Mesendoderm (in vitro differentiated cells): ENCODE results near the gene TNFRSF6B.

ENCODE experiments used
- DNase-seq: peaks from one replicate; pipeline ENCODE4 v3.0.0; 2013
- H2AK5ac ChIP-seq: 2 replicates; pipeline ENCODE4 v1.6.1; 2013; ENCODE audit warnings: low read length, inconsistent platforms
- H2BK120ac ChIP-seq: 2 replicates; pipeline ENCODE4 v1.6.1; 2013; ENCODE audit warnings: low read depth, mild to moderate bottlenecking, low read length, moderate library complexity, mixed read lengths
- H2BK15ac ChIP-seq: replicated peaks from 2 replicates; pipeline ENCODE4 v1.6.1; 2013; ENCODE audit warnings: low read depth, mild to moderate bottlenecking, moderate library complexity
- H2BK5ac ChIP-seq: 2 replicates; pipeline ENCODE4 v1.6.1; 2013; ENCODE audit warnings: low read length, inconsistent platforms
- H3K18ac ChIP-seq: 2 replicates; pipeline ENCODE4 v1.6.1; 2013; ENCODE audit warnings: mild to moderate bottlenecking, low read length, mixed read lengths
- H3K23ac ChIP-seq: one replicate; pipeline ENCODE4 v1.6.1; 2013; ENCODE audit warnings: low read length
- H3K27ac ChIP-seq: 2 replicates; pipeline ENCODE4 v1.5.1; 2013; ENCODE audit warnings: low read depth, mild to moderate bottlenecking, inconsistent platforms, low read length, moderate library complexity
- H3K27me3 ChIP-seq: 2 replicates; pipeline ENCODE4 v1.6.1; 2013; ENCODE audit warnings: low read length, control low read depth, mild to moderate bottlenecking, inconsistent platforms; ENCODE audit not compliant: insufficient read depth, poor library complexity
- H3K36me3 ChIP-seq: 2 replicates; pipeline ENCODE4 v1.6.1; 2013; ENCODE audit warnings: low read length, inconsistent platforms; ENCODE audit not compliant: control insufficient read depth, insufficient read depth
- H3K4ac ChIP-seq: one replicate; pipeline ENCODE4 v1.6.1; 2013; ENCODE audit warnings: low read depth, mild to moderate bottlenecking, low read length, moderate library complexity
- H3K4me1 ChIP-seq: 2 replicates; pipeline ENCODE4 v1.6.1; 2013; ENCODE audit warnings: low read depth, low read length, inconsistent platforms; ENCODE audit not compliant: control insufficient read depth
- H3K4me2 ChIP-seq: 2 replicates; pipeline ENCODE4 v1.6.1; 2013; ENCODE audit warnings: low read length
- H3K4me3 ChIP-seq: 2 replicates; pipeline ENCODE4 v1.5.1; 2013; ENCODE audit warnings: mild to moderate bottlenecking, low read length
- H3K56ac ChIP-seq: one replicate; pipeline ENCODE4 v1.6.1; 2013; ENCODE audit warnings: low read length
- H3K79me1 ChIP-seq: 2 replicates; pipeline ENCODE4 v1.6.1; 2013; ENCODE audit warnings: low read length, inconsistent platforms
- H3K79me2 ChIP-seq: 2 replicates; pipeline ENCODE4 v1.6.1; 2013; ENCODE audit warnings: mild to moderate bottlenecking, low read length; ENCODE audit not compliant: control insufficient read depth, insufficient read depth
- H3K9ac ChIP-seq: 2 replicates; pipeline ENCODE4 v1.6.1; 2013; ENCODE audit warnings: low read length, inconsistent platforms
- H4K5ac ChIP-seq: one replicate; pipeline ENCODE4 v1.6.1; 2013; ENCODE audit warnings: low read length
- H4K8ac ChIP-seq: one replicate; pipeline ENCODE4 v1.6.1; 2013; ENCODE audit warnings: low read depth, mild to moderate bottlenecking, control low read depth, low read length, moderate library complexity
- WGBS: extraction: QIAGEN DNeasy Blood & Tissue Kit; methylation state at CpG from one replicate; pipeline ENCODE4 v1.1.7; 2013; ENCODE audit warnings: low lambda C conversion rate, missing lambda C conversion rate; ENCODE audit not compliant: insufficient coverage; ENCODE audit errors: extremely low coverage; 5-methylcytosine and 5-hydroxymethylcytosine counted together

The TNFRSF6B gene

GRCh38 chr20:63706027-63706695 lies 9.7 kb downstream of the TNFRSF6B start:
- H3K4me1 ChIP-seq, result no peaks in the 10 kb centered on the region
- no peak overlapping the region for H3K18ac ChIP-seq
- no peaks in the 10 kb centered on the region for H3K27me3 ChIP-seq
- peaks cover 26% of the 10 kb centered on the region for H3K79me2 ChIP-seq
- no peak overlapping the region for H2BK120ac ChIP-seq
- no peak overlapping the region for H3K9ac ChIP-seq
- no peak overlapping the region for H3K4me3 ChIP-seq
- no peak overlapping the region for H4K8ac ChIP-seq
- DNase-seq, result no peak
- no peak overlapping the region for H4K5ac ChIP-seq
- peaks cover 5% of the 10 kb centered on the region for H3K36me3 ChIP-seq
- no peak overlapping the region for H3K56ac ChIP-seq
- WGBS, result no CpG with 5 or more reads among the region's 12 CpGs
- H3K4me2 ChIP-seq, result no peak overlapping the region
- H3K27ac ChIP-seq, result no peak overlapping the region
- peaks cover 16% of the 10 kb centered on the region for H3K79me1 ChIP-seq
- H2BK15ac ChIP-seq, result no peak overlapping the region
- H2AK5ac ChIP-seq, result no peak overlapping the region
- H3K23ac ChIP-seq, result no peak overlapping the region
- no peak overlapping the region for H2BK5ac ChIP-seq
- H3K4ac ChIP-seq, result no peak overlapping the region

GRCh38 chr20:63706852-63707557 lies 10.6 kb downstream of the TNFRSF6B start:
- Histone ChIP-seq H2AK5ac (no peak overlapping the region), H4K8ac (peak overlapping the region; percentile 93), H3K18ac (peak overlapping the region; percentile 24), H3K79me2 (peaks cover 28% of the 10 kb centered on the region), H3K4me2 (peak overlapping the region; percentile 95), H3K56ac (peak overlapping the region; percentile 96), H2BK5ac (no peak overlapping the region), H3K79me1 (peaks cover 18% of the 10 kb centered on the region), H2BK15ac (no peak overlapping the region), H2BK120ac (no peak overlapping the region), H3K27ac (no peak overlapping the region), H3K27me3 (no peaks in the 10 kb centered on the region), H4K5ac (no peak overlapping the region), H3K9ac (peak overlapping the region; percentile 82), H3K23ac (peak overlapping the region; percentile 89), H3K4me3 (peak overlapping the region; percentile 80), H3K4ac (no peak overlapping the region), H3K4me1 (no peaks in the 10 kb centered on the region), H3K36me3 (peaks cover 6% of the 10 kb centered on the region)
- peak; percentile 37 for DNase-seq
- WGBS, result no CpG with 5 or more reads among the region's 56 CpGs

- H2BK120ac ChIP-seq, result no peak within 1 kb of the TSS
- peak within 1 kb of the TSS; percentile 93 for H4K8ac ChIP-seq
- no peak within 1 kb of the TSS for H3K4ac ChIP-seq
- peak within 1 kb of the TSS; percentile 89 for H3K23ac ChIP-seq
- peaks cover 6% of the 10 kb centered on the region for H3K36me3 ChIP-seq
- peak within 1 kb of the TSS; percentile 80 for H3K4me3 ChIP-seq
- H2BK5ac ChIP-seq, result no peak within 1 kb of the TSS
- WGBS, result no CpG with 5 or more reads among the region's 98 CpGs
- H3K4me2 ChIP-seq, result peak within 1 kb of the TSS; percentile 95
- H3K9ac ChIP-seq, result peak within 1 kb of the TSS; percentile 88
- H3K79me2 ChIP-seq, result peaks cover 28% of the 10 kb centered on the region
- H3K4me1 ChIP-seq, result no peaks in the 10 kb centered on the region
- H2AK5ac ChIP-seq, result no peak within 1 kb of the TSS
- H3K27me3 ChIP-seq, result no peaks in the 10 kb centered on the region
- H3K56ac ChIP-seq, result peak within 1 kb of the TSS; percentile 96
- H2BK15ac ChIP-seq, result no peak within 1 kb of the TSS
- no peak within 1 kb of the TSS for H3K27ac ChIP-seq
- no peak within 1 kb of the TSS for H4K5ac ChIP-seq
- peaks cover 18% of the 10 kb centered on the region for H3K79me1 ChIP-seq
- H3K18ac ChIP-seq, result peak within 1 kb of the TSS; percentile 63
- peak; percentile 91 for DNase-seq
These were observed 11.3 kb downstream of the TNFRSF6B start, which contains the start of the genes ARFRP1 and ZGPAT for GRCh38 chr20:63707558-63708300. TSS of gene ARFRP1 (minus strand) at chr20:63707976. CDS start at chr20:63707091, 885 bp downstream. TSS of gene ZGPAT (plus strand) at chr20:63708039. CDS start at chr20:63708581, 542 bp downstream.

- WGBS, result no CpG with 5 or more reads among the region's 67 CpGs
- H4K8ac ChIP-seq, result no peak overlapping the region
- H2BK120ac ChIP-seq, result no peak overlapping the region
- H2AK5ac ChIP-seq, result no peak overlapping the region
- H2BK15ac ChIP-seq, result no peak overlapping the region
- H4K5ac ChIP-seq, result no peak overlapping the region
- peaks cover 18% of the 10 kb centered on the region for H3K79me1 ChIP-seq
- no peak overlapping the region for H2BK5ac ChIP-seq
- H3K4me2 ChIP-seq, result peak overlapping the region; percentile 73
- no peak overlapping the region for H3K4ac ChIP-seq
- H3K18ac ChIP-seq, result peak overlapping the region; percentile 63
- DNase-seq, result no peak
- H3K27me3 ChIP-seq, result no peaks in the 10 kb centered on the region
- peak overlapping the region; percentile 88 for H3K9ac ChIP-seq
- peaks cover 6% of the 10 kb centered on the region for H3K36me3 ChIP-seq
- peak overlapping the region; percentile 83 for H3K56ac ChIP-seq
- no peak overlapping the region for H3K23ac ChIP-seq
- H3K27ac ChIP-seq, result no peak overlapping the region
- H3K79me2 ChIP-seq, result peaks cover 28% of the 10 kb centered on the region
- peak overlapping the region; percentile 60 for H3K4me3 ChIP-seq
- H3K4me1 ChIP-seq, result no peaks in the 10 kb centered on the region
These were observed 12.1 kb downstream of the TNFRSF6B start for GRCh38 chr20:63708301-63709148.

GRCh38 chr20:63709149-63709527 lies 12.7 kb downstream of the TNFRSF6B start:
- no CpG with 5 or more reads among the region's 17 CpGs for WGBS

More at GRCh38 chr20:63709149-63709527, 12.7 kb downstream of the TNFRSF6B start:
- Histone ChIP-seq H3K9ac (no peak overlapping the region), H3K4me1 (no peaks in the 10 kb centered on the region), H3K79me1 (peaks cover 18% of the 10 kb centered on the region), H3K36me3 (peaks cover 6% of the 10 kb centered on the region), H3K27ac (no peak overlapping the region), H2BK5ac (no peak overlapping the region), H2BK15ac (no peak overlapping the region), H3K4me2 (no peak overlapping the region), H3K27me3 (no peaks in the 10 kb centered on the region), H3K23ac (no peak overlapping the region), H3K4me3 (no peak overlapping the region), H3K4ac (no peak overlapping the region), H4K5ac (no peak overlapping the region), H3K18ac (no peak overlapping the region), H2AK5ac (no peak overlapping the region), H2BK120ac (no peak overlapping the region), H3K79me2 (peaks cover 28% of the 10 kb centered on the region), H4K8ac (no peak overlapping the region), H3K56ac (no peak overlapping the region)
- no peak for DNase-seq
